Heart left ventricle (tissue), 13 donors: ENCODE measurements around the gene SLC35E3.

Source experiments
- CTCF ChIP-seq, 12 donors: fragments of 200-600 bp; sonication (generic) in 4 of 12; IDR thresholded peaks; one replicate each; pipeline versions ENCODE4 v1.5.0 to v1.8.0; 2018 to 2022; ENCODE audit warnings: antibody characterized with exemption in 12 of 12, mild to moderate bottlenecking in 5 of 12
- POLR2A ChIP-seq, 2 donors: fragments of 450-650 bp; IDR thresholded peaks; one replicate each; pipeline ENCODE4 v1.6.1; 2017; ENCODE audit warnings: antibody characterized with exemption in 2 of 2, mild to moderate bottlenecking in 2 of 2, moderate library complexity in 2 of 2
- donor health status: ischemic (EF 13 %, LVEDD 7.1; RV severe dilation, severe dysfunction).
- donor health status: DM: no; HTN: yes; CAD: no.
- donor health status: DM: no; HTN: no; CAD: no.
- donor health status: ischemic (EF 25% LVEDD 6.9; RV normal size, moderate dysfunction).
- donor health status: ischemic (EF 25% LVEDD 5.7; RV mildly dilated, moderate dysfunction).
- donor health status: ischemic (EF 35%, LVEDD 5.7; RV mildly dilated, moderate dysfunction).
- donor health status: nonischemic (EF 11% LVEDD 7.7; RV severe dilation, severe dysfunction).
- donor health status: DM: yes; HTN: yes; CAD: no.
- donor health status: PGD.
- donor health status: ischemic (EF 29% LVEDD 5.4; RV normal size, mild dysfunction).
- donor health status: nonischemic (EF 23%, LVEDD 6.1; RV moderate dilation, normal function).

GRCh38 chr12:68781728-68782127 is 35.8 kb downstream of the SLC35E3 start:
- TF ChIP-seq POLR2A (IDR thresholded peaks at IDR 0.05) (no peak), CTCF (IDR thresholded peaks at IDR 0.05) (no peak)
